ENCODE data around the gene GATAD2B.
A peak's percentile ranks its signal among the peaks of the same experiment; 100 is the strongest.
"Not testable (repeated sequence)": the region's sequence is repeated elsewhere in the genome, so short reads cannot be mapped to it uniquely, and the experiment has no call there.

Gene GATAD2B

DNA sequence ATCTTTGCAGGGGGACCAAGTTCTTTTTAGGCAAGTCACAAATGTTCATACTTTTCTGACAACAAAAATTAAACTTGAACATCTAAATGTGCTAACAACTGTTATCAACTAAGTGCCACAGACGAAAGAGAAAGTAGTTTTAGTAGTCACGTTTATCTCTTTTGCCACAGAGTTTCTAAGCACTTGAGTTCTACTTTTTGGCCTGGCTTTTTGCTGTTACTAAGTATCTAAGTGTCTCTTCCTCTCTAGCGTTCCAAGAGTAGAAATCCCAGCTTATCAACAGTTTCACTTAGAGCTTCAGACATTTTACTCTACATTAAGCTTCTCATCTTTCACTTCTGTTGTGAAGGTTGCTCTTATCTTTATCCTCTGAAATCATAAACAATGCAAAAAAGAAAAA is 34.2 kb downstream of the GATAD2B start:
- DNase-seq (ENCODE audit: low read depth) = no peak

DNA sequence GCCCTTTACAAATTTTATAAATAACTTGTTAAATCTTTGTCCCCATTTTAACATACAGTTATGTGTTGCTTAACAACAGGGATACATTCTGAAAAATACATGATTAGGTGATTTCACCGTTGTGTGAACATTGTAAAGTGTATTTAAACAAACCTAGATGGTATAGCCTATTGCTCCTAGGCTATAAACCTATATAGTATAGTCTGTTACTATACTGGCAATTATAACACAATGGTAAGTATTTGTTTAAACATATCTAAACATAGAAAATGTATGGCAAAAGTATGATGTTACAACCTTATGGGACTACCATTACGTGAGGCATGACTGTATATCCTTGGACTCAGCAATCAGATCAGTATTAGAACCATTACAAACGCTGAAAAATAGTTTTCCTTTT is 36.6 kb downstream of the GATAD2B start:
- no peak for DNase-seq (ENCODE audit: low read depth)

DNA sequence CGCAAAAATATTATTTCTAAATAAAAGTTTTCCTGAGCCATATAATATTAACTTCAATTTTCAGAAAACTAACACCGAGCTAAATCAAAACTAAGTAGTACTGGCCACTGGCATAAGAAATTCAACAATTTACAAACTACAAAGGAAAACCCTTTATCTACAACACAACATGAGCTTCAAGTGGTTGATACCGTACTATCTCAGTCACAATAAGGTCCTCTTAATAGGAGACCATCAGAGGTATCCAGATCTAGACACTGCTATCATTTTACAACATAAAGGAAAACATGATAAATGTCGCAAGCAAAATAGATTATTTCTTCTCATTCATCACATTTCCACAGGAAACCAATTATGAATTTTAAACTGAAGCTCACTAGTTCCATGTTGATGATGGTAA is 39.5 kb downstream of the GATAD2B start:
- no peak for DNase-seq (ENCODE audit: low read depth)

DNA sequence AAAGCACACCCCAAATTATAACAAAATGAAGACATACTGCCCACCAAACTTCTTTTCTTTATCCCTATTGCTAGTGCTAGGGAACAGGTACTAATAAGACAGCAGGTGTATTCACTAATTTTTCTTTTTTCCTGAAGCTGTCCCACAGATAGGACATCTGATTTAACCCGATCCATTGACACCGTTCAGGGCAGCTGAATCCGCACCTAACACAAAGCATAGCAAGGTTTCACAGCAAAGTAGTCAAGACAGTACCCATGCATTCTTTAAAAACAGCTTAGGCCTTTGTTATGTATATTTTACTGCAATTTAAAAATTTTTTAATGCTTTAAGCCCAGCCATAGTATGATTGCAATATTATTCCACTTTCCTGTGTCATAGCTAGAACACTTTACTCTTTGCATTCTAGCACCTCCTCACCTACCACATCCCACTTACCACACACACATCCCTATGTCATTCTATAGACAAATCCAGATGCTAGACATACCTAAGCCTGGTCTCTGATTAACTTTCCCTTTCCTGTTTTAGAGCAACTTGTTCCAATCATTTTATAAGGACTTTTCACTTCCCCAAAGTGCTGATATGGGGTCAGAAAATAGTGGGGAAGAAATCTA is 40.4 kb downstream of the GATAD2B start:
- no peak for DNase-seq (ENCODE audit: low read depth)

DNA sequence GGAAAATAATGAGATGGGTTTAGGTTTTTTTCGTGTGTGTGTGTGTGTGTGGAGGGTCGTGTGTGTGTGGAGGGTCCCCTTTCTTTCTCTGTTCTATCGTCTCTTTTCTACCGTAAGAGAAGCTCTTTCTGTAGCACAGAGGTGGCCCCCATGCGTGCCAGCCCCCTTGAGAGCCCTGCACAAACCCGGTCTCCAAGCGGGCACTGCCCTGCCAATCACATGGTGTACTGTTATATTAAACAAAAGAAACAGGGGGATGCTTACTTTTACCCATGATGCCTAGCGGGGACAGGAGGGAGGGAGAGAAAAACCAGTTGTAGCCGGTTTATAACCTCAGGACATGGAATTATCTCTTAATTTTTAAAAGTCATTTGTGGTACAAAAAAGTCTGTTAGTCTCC is 41.0 kb downstream of the GATAD2B start:
- DNase-seq (ENCODE audit: low read depth) = no peak

DNA sequence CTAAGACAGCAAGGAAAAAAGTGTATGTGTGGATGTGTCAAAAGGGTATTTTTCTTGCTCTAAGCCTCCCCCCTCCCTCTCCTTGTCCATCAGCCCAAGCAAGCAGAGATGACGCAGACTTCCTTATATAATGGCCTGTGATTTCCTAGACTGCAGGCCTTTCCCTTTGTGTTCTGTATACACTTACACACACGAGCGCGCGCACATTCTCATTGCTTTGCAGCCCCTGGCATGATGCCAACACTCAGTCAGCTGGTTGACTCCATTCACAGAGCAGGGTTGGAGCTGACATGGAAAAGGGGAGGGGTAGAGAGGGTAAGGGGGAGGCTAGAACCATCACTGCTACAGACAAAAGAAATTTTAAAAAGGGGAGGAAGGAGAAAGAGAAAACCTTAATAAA is 41.8 kb downstream of the GATAD2B start:
- peak; percentile 83 for DNase-seq (ENCODE audit: low read depth)

DNA sequence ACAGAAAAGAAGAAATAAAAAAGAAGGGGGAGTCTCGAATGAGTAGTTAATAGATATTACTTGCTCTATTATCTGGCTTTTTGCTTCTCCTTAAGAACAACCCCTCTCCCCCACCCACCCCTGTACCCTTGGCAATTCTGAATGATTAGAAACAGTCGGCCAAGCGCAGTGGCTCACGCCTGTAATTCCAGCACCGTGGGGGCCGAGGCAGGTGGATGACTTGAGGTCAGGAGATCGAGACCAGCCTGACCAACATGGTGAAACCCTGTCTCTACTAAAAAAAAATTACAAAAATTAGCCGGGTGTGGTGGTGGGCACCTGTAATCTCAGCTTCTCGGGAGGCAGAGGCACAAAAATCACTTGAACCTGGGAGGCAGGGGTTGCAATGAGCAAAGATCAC is 42.7 kb downstream of the GATAD2B start:
- DNase-seq (ENCODE audit: low read depth) = no peak

DNA sequence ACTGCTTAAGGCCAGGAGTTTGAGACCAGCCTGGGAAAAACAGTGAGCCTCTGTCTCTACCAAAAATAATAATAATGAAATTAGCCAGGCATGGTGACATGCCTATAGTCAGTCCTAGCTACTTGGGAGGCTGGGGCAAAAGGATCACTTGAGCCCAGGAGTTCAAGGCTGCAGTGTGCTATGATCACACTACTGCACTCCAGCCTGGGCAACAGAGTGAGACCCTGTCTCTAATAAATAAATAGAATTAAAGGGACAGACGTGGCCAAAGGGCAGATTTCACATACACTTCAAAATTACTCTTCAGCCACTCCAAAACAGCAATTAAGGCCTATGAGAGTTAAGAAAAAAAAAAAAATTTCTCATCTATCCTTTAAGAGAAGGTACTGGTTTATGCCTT is 45.7 kb downstream of the GATAD2B start:
- DNase-seq (ENCODE audit: low read depth) = no peak

DNA sequence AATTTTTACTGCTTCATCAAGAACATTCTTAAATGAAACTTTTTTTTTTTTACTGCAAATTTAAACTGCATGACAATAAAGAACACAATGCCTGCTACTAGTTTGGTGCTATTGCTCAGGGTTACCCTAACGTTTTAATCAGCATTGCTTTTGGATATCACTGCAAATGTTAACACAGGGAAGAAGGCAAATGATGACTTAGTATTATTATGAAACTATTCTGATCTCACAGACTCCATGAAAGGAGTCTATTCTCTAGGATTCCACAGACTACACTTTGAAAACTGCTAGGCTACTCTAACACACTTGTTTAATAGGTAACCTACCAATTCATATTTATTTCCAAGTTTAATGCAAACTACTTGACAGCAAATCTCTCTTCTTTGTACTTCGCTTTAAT is 49.8 kb downstream of the GATAD2B start:
- DNase-seq (ENCODE audit: low read depth) = no peak

DNA sequence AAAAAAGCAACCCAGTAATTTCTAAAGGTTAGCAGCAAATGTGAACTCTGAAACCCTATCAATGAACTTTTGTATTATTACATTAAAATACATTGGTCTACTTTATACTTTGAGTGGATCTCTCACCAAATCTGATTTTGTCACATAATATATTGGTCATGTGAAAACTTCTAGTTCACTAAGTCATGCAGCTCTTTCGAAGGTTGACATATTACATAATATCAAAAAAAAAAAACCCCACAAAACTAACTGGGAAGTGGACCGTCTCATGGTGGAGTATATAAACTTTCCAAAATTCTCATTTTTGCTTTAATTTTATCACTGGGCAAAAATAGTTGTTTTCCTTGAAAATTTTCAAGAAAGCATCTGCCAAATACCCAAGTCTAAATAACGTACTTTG is 50.4 kb downstream of the GATAD2B start:
- DNase-seq (ENCODE audit: low read depth) = no peak

DNA sequence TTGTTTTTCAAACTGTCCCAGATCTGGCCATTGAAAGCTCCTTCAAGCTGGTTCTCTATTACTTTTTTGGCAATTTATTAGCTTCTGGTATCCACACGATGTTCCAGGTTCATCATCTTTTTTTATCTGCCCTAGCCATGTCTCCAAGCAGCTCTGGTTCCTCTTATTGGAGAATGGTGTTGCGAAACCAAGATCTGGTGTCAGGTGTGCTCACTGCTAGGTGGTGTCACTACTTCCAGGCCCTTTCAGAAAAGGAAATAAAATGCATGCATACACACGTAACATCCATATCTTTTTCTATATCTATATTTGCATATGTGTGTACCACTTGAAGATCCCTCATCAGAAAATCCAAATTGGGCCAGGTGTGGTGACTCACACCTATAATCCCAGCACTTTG is 53.3 kb downstream of the GATAD2B start:
- no peak for DNase-seq (ENCODE audit: low read depth)

DNA sequence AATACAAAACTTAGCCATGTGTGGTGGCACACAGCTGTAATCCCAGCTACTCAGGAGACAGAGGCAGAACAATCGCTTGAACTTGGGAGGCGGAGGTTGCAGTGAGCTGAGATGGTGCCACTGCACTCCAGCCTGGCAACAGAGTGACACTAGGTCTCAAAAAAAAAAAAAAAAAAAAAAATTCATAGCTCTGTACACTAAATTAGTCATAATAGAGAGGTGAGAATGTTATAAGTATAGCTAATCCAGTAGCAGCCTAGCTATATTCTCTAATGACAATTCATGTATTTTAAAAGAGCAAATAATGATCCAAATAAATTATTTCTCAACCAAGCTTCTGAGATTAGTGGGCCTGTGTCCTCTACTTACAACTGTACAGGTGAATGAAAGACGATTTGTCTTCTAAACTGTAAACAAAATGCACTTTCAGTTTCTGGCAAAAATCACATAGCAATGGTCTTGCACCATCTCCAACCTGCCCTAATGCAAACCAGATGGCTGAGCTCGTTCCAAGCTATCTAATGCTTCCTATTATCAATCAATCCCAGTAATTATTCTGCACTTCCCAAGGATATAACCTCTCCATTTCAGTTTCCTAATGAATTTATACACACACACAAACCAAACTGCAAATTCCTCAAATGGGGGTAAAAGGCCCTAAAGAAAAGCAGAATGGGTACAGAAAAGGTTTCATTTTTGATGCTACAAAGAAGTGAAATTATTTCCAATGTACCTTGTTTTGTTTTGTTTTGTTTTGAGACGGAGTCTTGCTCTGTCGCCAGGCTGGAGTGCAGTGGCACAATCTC is 56.5 kb downstream of the GATAD2B start:
- no peak for DNase-seq (ENCODE audit: low read depth)

DNA sequence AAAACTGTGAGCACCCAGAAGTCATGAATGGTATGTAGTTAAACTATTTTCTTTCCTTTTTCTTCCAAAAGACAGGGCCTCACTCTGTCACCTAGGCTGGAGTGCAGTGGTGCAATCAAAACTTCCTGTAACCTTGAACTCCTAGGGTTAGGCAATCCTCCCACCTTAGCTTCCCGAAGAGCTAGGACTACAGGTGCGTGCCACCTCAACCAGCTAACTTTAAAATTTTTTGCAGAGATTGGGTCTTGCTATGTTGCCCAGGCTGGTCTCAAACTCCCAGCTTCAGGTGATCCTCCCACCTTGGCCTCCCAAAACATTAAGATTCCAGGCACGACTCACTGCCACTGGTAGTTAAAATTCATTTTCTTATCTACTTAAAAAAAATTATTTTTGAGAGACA is 62.5 kb downstream of the GATAD2B start:
- DNase-seq (ENCODE audit: low read depth) = no peak

DNA sequence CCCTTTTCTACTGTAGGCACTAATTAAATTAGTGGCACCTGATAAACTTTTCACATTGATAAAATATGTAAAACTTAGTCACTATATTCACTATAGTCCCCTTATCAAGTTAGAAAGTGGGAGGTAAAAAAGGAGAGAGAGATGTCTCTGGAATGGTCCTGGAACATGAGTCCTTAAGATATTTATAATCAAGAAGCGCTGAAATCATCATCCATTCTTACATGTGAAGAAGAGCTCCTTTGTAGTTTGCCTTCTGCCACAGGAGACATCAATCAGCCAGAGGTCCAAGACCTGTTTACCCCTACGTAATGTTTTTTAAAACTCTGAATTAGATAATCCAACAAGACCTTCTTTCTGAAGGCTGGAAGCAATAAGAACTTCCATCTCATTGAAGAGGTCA is 65.3 kb downstream of the GATAD2B start:
- no peak for DNase-seq (ENCODE audit: low read depth)

DNA sequence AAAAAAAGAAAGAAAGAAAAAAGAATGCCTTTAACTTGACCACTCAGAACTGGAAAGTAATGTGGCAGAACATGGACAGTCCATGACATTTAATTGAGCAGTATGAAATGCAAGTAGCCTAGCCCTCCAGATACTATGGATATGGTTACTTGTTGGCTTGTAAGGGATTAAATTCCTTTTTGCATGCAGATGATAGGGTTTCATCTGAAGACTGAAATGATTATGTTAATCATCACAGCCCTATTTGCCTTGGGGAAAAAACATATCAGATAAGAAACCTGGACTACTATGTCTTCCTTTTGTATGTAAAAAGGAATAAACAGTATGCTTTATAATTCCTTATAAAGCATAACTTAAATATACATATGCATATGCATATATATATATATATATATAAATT is 66.0 kb downstream of the GATAD2B start:
- DNase-seq (ENCODE audit: low read depth) = no peak

DNA sequence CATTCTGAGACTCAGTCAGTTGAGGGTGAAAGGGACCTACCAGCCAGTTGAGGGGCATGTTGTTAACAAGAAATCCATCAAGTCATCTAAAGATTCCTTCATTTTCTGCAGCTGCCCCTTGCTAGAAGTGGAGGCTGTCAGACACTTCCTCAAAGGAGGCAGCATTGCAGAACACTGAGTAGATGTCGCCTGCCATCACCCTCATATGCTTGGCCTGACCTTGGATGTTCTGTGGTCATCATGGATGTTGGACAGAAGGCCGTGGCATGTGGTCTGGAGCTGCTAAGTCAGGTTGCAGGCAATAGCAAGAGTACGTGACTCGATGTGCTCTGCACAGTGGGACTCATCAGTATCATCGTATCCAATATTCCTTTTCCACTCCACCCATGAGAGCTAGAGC is 70.6 kb downstream of the GATAD2B start:
- no peak for DNase-seq (ENCODE audit: low read depth)

DNA sequence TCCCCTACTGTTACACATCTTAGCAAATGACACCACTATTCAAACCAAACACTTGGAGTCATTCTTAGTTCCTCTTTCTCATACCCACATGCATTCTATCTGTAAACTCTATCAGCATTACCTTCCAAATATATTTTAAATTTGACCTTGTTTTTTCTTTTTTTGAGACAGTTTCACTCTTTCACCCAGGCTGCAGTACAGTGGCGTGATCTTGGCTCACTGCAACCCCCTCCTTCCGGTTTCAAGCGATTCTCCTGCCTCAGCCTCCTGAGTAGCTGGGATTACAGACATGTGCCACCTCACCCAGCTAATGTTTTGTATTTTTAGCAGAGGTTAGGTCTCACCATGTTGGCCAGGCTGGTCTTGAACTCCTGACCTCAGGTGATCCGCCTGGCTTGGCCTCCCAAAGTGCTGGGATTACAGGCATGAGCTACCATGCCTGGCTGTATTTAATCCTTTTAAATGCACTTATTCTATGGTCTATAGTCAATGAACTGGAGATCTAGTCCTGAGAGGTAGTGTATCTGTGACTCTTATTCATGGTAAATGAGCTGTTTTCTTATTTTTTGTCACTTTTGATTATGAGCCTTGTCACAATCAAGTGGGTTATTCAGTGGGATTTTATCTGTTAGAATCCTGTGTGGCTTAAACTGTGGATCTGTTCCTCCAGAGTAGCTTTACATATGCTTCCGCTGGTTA is 73.1 kb downstream of the GATAD2B start:
- no peak for DNase-seq (ENCODE audit: low read depth)

DNA sequence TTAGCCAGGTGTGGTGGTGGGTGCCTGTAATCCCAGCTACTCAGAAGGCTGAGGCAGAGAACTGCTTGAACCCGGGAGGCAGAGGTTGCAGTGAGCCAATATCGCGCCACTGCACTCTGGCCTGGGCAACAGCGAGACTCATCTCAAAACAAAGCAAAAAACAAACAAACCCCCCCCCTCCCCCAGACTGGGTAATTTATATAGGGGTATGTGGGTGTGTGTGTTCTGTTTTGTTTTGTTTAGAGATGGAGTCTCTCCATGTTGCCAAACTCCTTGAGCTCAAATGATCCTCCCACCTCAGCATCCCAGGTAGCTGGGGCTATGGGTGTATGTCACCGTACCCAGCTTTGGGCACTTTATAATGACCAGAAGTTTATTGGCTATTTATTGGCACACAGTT is 74.0 kb downstream of the GATAD2B start:
- DNase-seq (ENCODE audit: low read depth) = no peak

DNA sequence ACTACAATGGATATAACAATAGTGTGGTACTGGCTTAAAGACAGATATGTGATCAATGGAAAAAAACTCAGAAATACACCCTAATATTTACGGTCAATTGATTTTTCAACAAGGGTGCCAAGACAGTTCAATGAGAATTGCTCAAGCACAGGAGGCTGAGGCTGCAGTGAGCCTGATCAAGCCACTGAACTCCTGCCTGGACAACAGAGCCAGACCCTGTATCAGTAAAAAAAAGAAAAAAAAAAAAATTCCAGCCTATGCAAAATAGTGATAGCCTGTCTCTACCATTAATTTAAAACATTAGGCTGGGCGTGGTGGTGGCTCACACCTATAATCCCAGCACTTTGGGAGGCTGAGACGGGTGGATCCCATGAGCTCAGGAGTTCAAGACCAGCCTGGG is 77.6 kb downstream of the GATAD2B start:
- DNase-seq (ENCODE audit: low read depth) = no peak

DNA sequence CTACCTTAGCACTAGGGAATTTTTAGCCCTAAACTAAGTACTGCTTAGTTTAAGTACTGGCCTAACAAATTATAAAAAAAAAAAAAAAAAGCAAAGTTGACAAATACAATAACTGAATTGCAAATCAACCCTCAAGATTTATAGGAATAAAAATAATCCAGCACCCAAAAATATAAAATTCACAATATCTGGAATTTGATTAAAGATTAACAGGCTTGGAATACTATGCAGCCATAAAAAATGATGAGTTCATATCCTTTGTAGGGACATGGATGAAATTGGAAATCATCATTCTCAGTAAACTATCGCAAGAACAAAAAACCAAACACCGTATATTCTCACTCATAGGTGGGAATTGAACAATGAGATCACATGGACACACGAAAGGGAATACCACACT is 78.4 kb downstream of the GATAD2B start:
- DNase-seq (ENCODE audit: low read depth) = not testable (repeated sequence)

DNA sequence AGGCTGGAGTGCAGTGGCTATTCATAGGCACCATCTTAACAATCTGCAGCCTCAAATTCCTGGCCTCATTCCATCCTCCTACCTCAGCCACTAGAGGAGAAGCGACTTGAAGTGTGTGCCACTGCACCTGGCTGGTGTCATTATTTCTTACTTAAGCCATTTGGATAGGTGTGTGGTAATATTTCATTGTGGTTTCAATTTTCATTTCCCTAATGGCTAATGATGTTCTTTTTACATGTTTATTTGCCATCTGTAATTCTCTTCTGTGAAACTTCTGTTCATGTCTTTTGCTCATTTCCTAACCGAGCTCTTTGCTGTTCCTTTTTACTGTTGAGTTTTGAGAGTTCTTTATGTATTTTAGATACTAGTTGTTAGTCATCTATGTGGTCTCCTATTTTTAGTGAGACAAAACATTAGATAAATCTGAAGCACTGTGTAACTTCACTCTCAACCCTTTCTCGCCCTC is 80.7 kb downstream of the GATAD2B start:
- no peak for DNase-seq (ENCODE audit: low read depth)

DNA sequence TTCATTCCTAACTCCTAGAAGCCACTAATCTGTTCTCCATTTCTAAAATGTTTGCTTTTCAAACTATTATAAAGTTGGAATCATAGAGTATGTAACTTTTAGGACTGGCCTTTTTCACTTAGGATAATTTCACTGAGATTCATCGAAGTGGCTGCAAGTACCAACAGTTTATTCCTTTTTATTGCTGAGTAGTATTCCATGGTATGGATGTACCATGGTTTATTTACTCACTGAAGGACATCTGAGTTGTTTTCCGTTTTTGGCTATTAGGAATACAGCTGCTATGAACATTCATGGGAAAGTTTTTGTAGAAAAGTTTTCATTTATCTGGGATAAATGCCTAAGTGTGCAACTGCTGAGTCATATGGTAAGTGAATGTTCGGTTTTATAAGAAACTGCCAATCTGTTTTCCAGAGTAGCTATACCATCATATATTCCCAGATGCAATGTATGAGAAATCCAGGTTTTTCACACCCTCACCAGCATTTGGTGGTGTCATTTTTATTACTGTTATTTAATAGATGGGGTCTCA is 81.2 kb downstream of the GATAD2B start:
- no peak for DNase-seq (ENCODE audit: low read depth)

DNA sequence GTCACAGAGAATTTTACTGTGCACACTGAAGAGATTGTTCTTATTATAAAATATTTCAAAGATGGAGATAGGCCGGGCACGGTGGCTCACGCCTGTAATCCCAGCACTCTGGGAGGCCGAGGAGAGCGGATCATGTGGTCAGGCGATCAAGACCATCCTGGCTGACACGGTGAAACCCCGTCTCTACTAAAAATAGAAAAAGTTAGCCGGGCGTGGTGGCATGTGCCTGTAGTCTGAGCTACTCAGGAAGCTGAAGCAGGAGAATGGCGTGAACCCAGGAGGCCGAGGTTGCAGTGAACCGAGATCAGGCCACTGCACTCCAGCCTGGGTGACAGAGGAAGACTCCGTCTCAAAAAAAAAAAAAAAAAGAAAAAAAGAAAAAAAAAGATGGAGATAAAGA is 82.0 kb downstream of the GATAD2B start:
- DNase-seq (ENCODE audit: low read depth) = not testable (repeated sequence)

All from non-pigmented ciliary epithelial cell (primary cell).